ENCODE measurements around the gene CTBP2. TPM values are rescaled to one million over a fixed set of nuclear protein-coding genes. Genes with fewer than 3 reads are reported as not detected.

Gene CTBP2
- total and polyA plus RNA-seq, 2 of the 13 experiments (the other 11 are each of a cell fraction or from before 2014, with no cell fraction given) = 0.08 TPM; not detected in 1

GRCh38 chr10:125105706-125106255, 54.6 kb downstream of the CTBP2 start:
- no peak for ATAC-seq

More at GRCh38 chr10:125105706-125106255, 54.6 kb downstream of the CTBP2 start:
- intact Hi-C loops (cut with micrococcal nuclease; ENCODE audit: unreplicated experiment) (no loop called here), in situ Hi-C loops (cut with HindIII; ENCODE audit: extremely low pct_ligation_motif_present, low pct_unique_long_range_greater_than_20kb) (no loop called here)
- WGBS (ENCODE audit: low lambda C conversion rate) = 37% methylated on average over 7 of the region's 9 CpGs
- TF ChIP-seq ZNF577 (CRISPR knock-in tag; IDR thresholded peaks at IDR 0.05; ENCODE audit: borderline replicate concordance, low read depth) (no peak), ATF1 (CRISPR knock-in tag; IDR thresholded peaks at IDR 0.05) (no peak), ZBTB10 (CRISPR knock-in tag; IDR thresholded peaks at IDR 0.05; ENCODE audit: borderline replicate concordance) (no peak)
- Histone ChIP-seq H3K4me3 (replicated peaks in 1 of 3; ENCODE audit: insufficient read depth in 1 of 3, low read depth in 2 of 3, low read length in 3 of 3) (no peak overlapping the region), H2AFZ (ENCODE audit: low read length) (no peak overlapping the region), H3K9ac (ENCODE audit: insufficient read depth, low read depth, low read length) (no peak overlapping the region), H3K36me3 (replicated peaks in 1 of 2; ENCODE audit: control insufficient read depth in 1 of 2, insufficient read depth in 2 of 2, low read length in 2 of 2) (no peaks in the 10 kb centered on the region), H3K4me2 (ENCODE audit: low read depth, low read length) (no peak overlapping the region), H3K4me1 (ENCODE audit: insufficient read depth, low read length) (0 out of 2 replicates have a peak, but pooled peaks cover 12% of the 10 kb centered on the region), H3K27ac (ENCODE audit: extremely low read length, insufficient read depth, low read length) (no peak overlapping the region), H3K79me2 (ENCODE audit: insufficient read depth, low read length) (no peaks in the 10 kb centered on the region), H3K27me3 (ENCODE audit: control insufficient read depth in 1 of 2, insufficient read depth in 2 of 2, low read length in 2 of 2) (peaks cover 2 to 33% of the 10 kb centered on the region in 2 experiments; a peak in 3 of 5 replicates), H3K9me3 (ENCODE audit: low read length) (peaks cover 13% of the 10 kb centered on the region; the same call in 1 of the 2 replicates), H4K20me1 (ENCODE audit: insufficient read depth, low read length) (no peaks in the 10 kb centered on the region)
- no TSS peak for BruUV-seq (replicated peaks)
- ChIA-PET POLR2A (no interaction called here), CTCF (ENCODE audit: low intra/inter-chr PET ratio, low total read pairs) (no interaction called here)
- DNase-seq (ENCODE audit: low spot score) = no peak
- no peak for FAIRE-seq

All from HepG2 (cell line).